GM23248 (cell line): Measurements from ENCODE around the gene ORMDL3. TPM values are rescaled to one million over a fixed set of nuclear protein-coding genes. Genes with fewer than 3 reads are reported as not detected.

Source experiments
- DNase-seq: peaks from one replicate; pipeline ENCODE4 v3.0.0-alpha.2; 2015
- H2AFZ ChIP-seq: fragments of 200-600 bp; sonication (generic); 2 replicates; pipeline ENCODE4 v1.6.1; 2016; ENCODE audit warnings: antibody characterized with exemption
- H3F3A ChIP-seq: fragments of 200-600 bp; sonication (generic); 2 replicates; pipeline ENCODE4 v1.6.1; 2016; ENCODE audit warnings: mild to moderate bottlenecking, antibody characterized with exemption, mixed run types; ENCODE audit not compliant: insufficient read depth
- H3K27ac ChIP-seq: fragments of 200-600 bp; sonication (generic); 2 replicates; pipeline ENCODE4 v1.5.1; 2016; ENCODE audit warnings: mild to moderate bottlenecking
- H3K27me3 ChIP-seq: fragments of 200-600 bp; sonication (generic); replicated peaks from 2 replicates; pipeline ENCODE4 v1.6.1; 2016; ENCODE audit warnings: mild to moderate bottlenecking; ENCODE audit not compliant: insufficient read depth
- H3K36me3 ChIP-seq: fragments of 200-600 bp; sonication (generic); 2 replicates; pipeline ENCODE4 v1.6.1; 2016; ENCODE audit warnings: low read depth, mild to moderate bottlenecking
- H3K4me1 ChIP-seq: fragments of 200-600 bp; sonication (generic); 2 replicates; pipeline ENCODE4 v1.6.1; 2016; ENCODE audit warnings: mild to moderate bottlenecking; ENCODE audit not compliant: insufficient read depth
- H3K4me2 ChIP-seq: fragments of 200-600 bp; sonication (generic); one replicate; pipeline ENCODE4 v1.6.1; 2016; ENCODE audit warnings: mild to moderate bottlenecking; ENCODE audit not compliant: unreplicated experiment
- H3K4me3 ChIP-seq: fragments of 200-600 bp; sonication (generic); 2 replicates; pipeline ENCODE4 v1.5.1; 2016; ENCODE audit warnings: mild to moderate bottlenecking
- H3K79me2 ChIP-seq: fragments of 200-600 bp; sonication (generic); 2 replicates; pipeline ENCODE4 v1.6.1; 2016; ENCODE audit warnings: mild to moderate bottlenecking; ENCODE audit not compliant: insufficient read depth
- H3K9ac ChIP-seq: fragments of 200-600 bp; sonication (generic); 2 replicates; pipeline ENCODE4 v1.6.1; 2016; ENCODE audit warnings: mild to moderate bottlenecking
- H3K9me2 ChIP-seq: fragments of 200-600 bp; sonication (generic); 2 replicates; pipeline ENCODE4 v1.6.1; 2016; ENCODE audit warnings: mixed run types, mild to moderate bottlenecking, moderate library complexity; ENCODE audit not compliant: insufficient read depth
- H3K9me3 ChIP-seq: fragments of 200-600 bp; sonication (generic); one replicate; pipeline ENCODE4 v1.6.1; 2017; ENCODE audit warnings: low read depth
- H4K20me1 ChIP-seq: fragments of 200-600 bp; sonication (generic); 2 replicates; pipeline ENCODE4 v1.6.0; 2016; ENCODE audit not compliant: insufficient read depth
- EZH2 ChIP-seq: fragments of 200-600 bp; sonication (generic); IDR thresholded peaks from 2 replicates; pipeline ENCODE4 v1.6.1; 2018; ENCODE audit warnings: antibody characterized with exemption, mild to moderate bottlenecking; ENCODE audit not compliant: insufficient read depth, poor library complexity, severe bottlenecking
- EZH2phosphoT487 ChIP-seq: fragments of 200-600 bp; sonication (generic); IDR thresholded peaks from 2 replicates; pipeline ENCODE4 v1.6.1; 2018; ENCODE audit warnings: antibody characterized with exemption, moderate library complexity, mild to moderate bottlenecking, low read depth; ENCODE audit not compliant: insufficient read depth
- WGBS, 2 experiments: methylation state at CpG; one replicate each; pipeline ENCODE4 v1.1.6; 2015 to 2017; ENCODE audit warnings: low lambda C conversion rate in 2 of 2, low coverage in 1 of 2; ENCODE audit errors: missing lambda C conversion rate in 2 of 2; 5-methylcytosine and 5-hydroxymethylcytosine counted together
- in situ Hi-C: fragments of 300-500 bp; cut with MboI; formaldehyde crosslinking; loops from 2 replicates; pipeline ENCODE4 v1.15.0; 2020
- polyA plus RNA-seq: library from polyadenylated mRNA; unstranded; fragments of >200 nt; fragmentation: Nextera tagmentation; extraction: Ambion mirVana; gene quantifications from 2 replicates; pipeline ENCODE4 v1.2.1, GENCODE V29; 2016
- total RNA-seq: library from RNA; depleted of rRNA; stranded (reverse); fragments of >200 nt; shearing (Covaris generic); gene quantifications from 2 replicates; pipeline ENCODE4 v1.2.3, GENCODE V29; 2014

ORMDL3 gene
- total and polyA plus RNA-seq, 2 experiments from 2014 or later: 12.0 to 60.4 TPM

GRCh38 chr17:39916918-39917317 lies 10.5 kb downstream of the ORMDL3 start:
- H3K9me3 ChIP-seq: no peaks in the 10 kb centered on the region
- H3F3A ChIP-seq: no peaks in the 10 kb centered on the region
- no peaks in the 10 kb centered on the region for H3K4me1 ChIP-seq
- H3K4me2 ChIP-seq: no peak overlapping the region
- H3K27ac ChIP-seq: no peak overlapping the region
- DNase-seq: no peak
- WGBS, 2 experiments: 89 to 92% methylated on average over 7 of the region's 7 CpGs
- in situ Hi-C loops: no loop called here
- no peak overlapping the region for H3K4me3 ChIP-seq
- TF ChIP-seq EZH2phosphoT487 (no peak), EZH2 (no peak)
- H3K27me3 ChIP-seq: no peaks in the 10 kb centered on the region
- peaks cover 6% of the 10 kb centered on the region for H3K36me3 ChIP-seq
- no peaks in the 10 kb centered on the region for H3K79me2 ChIP-seq
- no peak overlapping the region for H2AFZ ChIP-seq
- no peak overlapping the region for H3K9ac ChIP-seq
- H4K20me1 ChIP-seq: no peaks in the 10 kb centered on the region
- H3K9me2 ChIP-seq: no peaks in the 10 kb centered on the region

GRCh38 chr17:39915559-39915958 lies 11.8 kb downstream of the ORMDL3 start:
- in situ Hi-C loops: no loop called here
- no peak overlapping the region for H3K9ac ChIP-seq
- no peak overlapping the region for H2AFZ ChIP-seq
- no peak overlapping the region for H3K27ac ChIP-seq
- H3K9me3 ChIP-seq: no peaks in the 10 kb centered on the region
- H3K36me3 ChIP-seq: no peaks in the 10 kb centered on the region
- TF ChIP-seq EZH2: no peak
- TF ChIP-seq EZH2phosphoT487: no peak
- no peaks in the 10 kb centered on the region for H3F3A ChIP-seq
- H3K4me2 ChIP-seq: no peak overlapping the region
- H3K27me3 ChIP-seq: no peaks in the 10 kb centered on the region
- no peaks in the 10 kb centered on the region for H3K9me2 ChIP-seq
- no peaks in the 10 kb centered on the region for H4K20me1 ChIP-seq
- H3K79me2 ChIP-seq: no peaks in the 10 kb centered on the region
- no peaks in the 10 kb centered on the region for H3K4me1 ChIP-seq
- WGBS, 2 experiments: 98 to 99% methylated on average over 4 of the region's 4 CpGs
- DNase-seq: no peak
- H3K4me3 ChIP-seq: no peak overlapping the region

- Histone ChIP-seq H4K20me1 (no peaks in the 10 kb centered on the region), H3K27me3 (no peaks in the 10 kb centered on the region), H3K79me2 (no peaks in the 10 kb centered on the region), H3K36me3 (no peaks in the 10 kb centered on the region), H3K9me3 (no peaks in the 10 kb centered on the region), H3K27ac (no peak overlapping the region), H2AFZ (no peak overlapping the region), H3K9me2 (no peaks in the 10 kb centered on the region), H3K4me3 (no peak overlapping the region), H3K9ac (no peak overlapping the region), H3K4me2 (no peak overlapping the region), H3K4me1 (no peaks in the 10 kb centered on the region), H3F3A (no peaks in the 10 kb centered on the region)
- 94 to 96% methylated on average over 3 of the region's 3 CpGs for WGBS, 2 experiments
- no peak for DNase-seq
- in situ Hi-C loops: no loop called here
- no peak for TF ChIP-seq EZH2phosphoT487
- TF ChIP-seq EZH2: no peak
Measured at GRCh38 chr17:39913989-39914388, 13.4 kb downstream of the ORMDL3 start.

- no peaks in the 10 kb centered on the region for H3K9me2 ChIP-seq
- in situ Hi-C loops: no loop called here
- no peaks in the 10 kb centered on the region for H3K4me1 ChIP-seq
- no peak overlapping the region for H3K4me2 ChIP-seq
- no peaks in the 10 kb centered on the region for H4K20me1 ChIP-seq
- H3K79me2 ChIP-seq: no peaks in the 10 kb centered on the region
- H3K27ac ChIP-seq: no peak overlapping the region
- no peak for TF ChIP-seq EZH2
- TF ChIP-seq EZH2phosphoT487: no peak
- no peak overlapping the region for H3K4me3 ChIP-seq
- H3F3A ChIP-seq: no peaks in the 10 kb centered on the region
- H3K9ac ChIP-seq: no peak overlapping the region
- H2AFZ ChIP-seq: no peak overlapping the region
- WGBS, 2 experiments: 87 to 92% methylated on average over 6 of the region's 6 CpGs
- H3K27me3 ChIP-seq: no peaks in the 10 kb centered on the region
- H3K36me3 ChIP-seq: no peaks in the 10 kb centered on the region
- DNase-seq: no peak
- H3K9me3 ChIP-seq: no peaks in the 10 kb centered on the region
Measured at GRCh38 chr17:39908789-39909352, 18.5 kb downstream of the ORMDL3 start.

- TF ChIP-seq EZH2 (no peak), EZH2phosphoT487 (no peak)
- 60 to 65% methylated on average over 3 of the region's 3 CpGs for WGBS, 2 experiments
- Histone ChIP-seq H3K27ac (no peak overlapping the region), H3K9ac (no peak overlapping the region), H3K9me3 (no peaks in the 10 kb centered on the region), H4K20me1 (no peaks in the 10 kb centered on the region), H3F3A (no peaks in the 10 kb centered on the region), H3K9me2 (no peaks in the 10 kb centered on the region), H3K4me3 (no peak overlapping the region), H3K4me2 (no peak overlapping the region), H3K36me3 (no peaks in the 10 kb centered on the region), H2AFZ (no peak overlapping the region), H3K79me2 (no peaks in the 10 kb centered on the region), H3K27me3 (no peaks in the 10 kb centered on the region), H3K4me1 (no peaks in the 10 kb centered on the region)
- DNase-seq: no peak
- in situ Hi-C loops: no loop called here
Measured at GRCh38 chr17:39904990-39905288, 22.5 kb downstream of the ORMDL3 start.
